NCI-H2081 (cell line): Measurements from ENCODE around the gene TNFSF15.
"Not testable (repeated sequence)": the region's sequence is repeated elsewhere in the genome, so short reads cannot be mapped to it uniquely, and the experiment has no call there.

Experiments used
- DNase-seq, 2 experiments: peaks; one replicate each; lab custom pipeline; 2025; lab: John Stamatoyannopoulos, UW

The TNFSF15 gene

GRCh38 chr9:114754581-114754980 lies 51.3 kb downstream of the TNFSF15 start:
- no peak for DNase-seq

- peak; percentile 41 to 50 for DNase-seq
Observed at GRCh38 chr9:114746591-114747346, 59.1 kb downstream of the TNFSF15 start.

DNA sequence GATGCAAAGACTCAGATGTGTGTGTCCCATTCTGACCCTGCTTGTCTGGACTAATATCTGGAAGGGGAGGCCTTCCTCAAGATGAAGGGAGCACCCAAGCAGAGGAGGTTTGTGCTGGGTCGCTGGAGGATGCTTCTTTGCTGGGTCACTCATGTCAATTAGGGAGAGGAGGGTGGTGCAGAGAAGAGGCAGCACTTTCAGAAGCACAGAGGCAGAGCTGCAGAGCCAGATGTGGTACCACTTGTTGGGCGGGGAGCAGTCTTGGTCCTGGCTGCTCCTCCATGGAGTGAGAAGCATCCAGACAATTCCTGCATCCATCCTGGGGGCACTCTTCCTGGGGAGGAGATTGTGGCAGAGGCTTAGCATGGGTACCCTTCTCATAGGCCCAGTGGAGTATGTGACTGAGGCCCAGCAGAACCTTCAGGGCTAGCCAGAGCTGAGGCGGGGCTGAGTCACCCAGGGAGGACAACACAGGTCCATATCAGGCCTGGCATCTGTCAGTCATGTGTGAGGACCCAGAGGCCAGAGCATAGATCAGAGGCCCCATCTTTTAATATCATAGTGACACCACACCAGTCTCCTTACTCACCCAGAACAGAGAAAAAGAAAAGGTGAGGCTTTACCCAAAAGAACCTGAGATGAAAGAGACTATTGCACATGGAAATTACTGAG lies 59.8 kb downstream of the TNFSF15 start:
- no peak for DNase-seq

DNA sequence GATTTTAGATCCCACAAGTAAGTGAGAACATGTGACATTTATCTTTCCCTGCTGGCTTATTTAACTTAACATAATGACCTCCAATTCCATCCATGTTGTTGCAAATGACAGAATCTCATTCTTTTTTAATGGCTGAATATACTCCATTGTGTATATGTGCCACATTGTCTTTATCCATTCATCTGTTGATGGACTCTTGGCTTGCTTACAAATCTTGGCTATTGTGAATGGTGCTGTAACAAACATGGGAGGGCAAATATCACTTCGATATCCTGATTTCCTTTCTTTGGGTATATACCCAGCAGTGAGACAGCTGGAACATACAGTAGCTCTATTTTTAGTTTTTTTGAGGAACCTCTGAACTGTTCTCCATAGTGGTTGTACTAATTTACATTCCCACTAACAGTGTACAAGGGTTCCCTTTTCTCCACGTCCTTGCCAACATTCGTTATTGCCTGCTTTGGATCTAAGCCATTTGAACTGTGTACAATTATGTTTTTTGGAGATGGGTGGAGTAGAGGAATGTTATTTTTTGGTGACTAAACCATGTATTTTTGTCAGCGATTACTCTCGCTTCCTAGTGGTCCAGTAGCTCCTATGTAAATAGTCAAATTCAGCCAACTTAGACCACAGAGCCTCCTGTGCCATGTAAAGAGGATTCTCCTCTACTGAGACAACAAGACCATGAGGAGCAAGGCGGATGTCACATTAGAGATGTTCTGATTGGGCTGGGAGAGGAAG lies 60.6 kb downstream of the TNFSF15 start:
- peak; percentile 70 to 91 for DNase-seq

- DNase-seq = no peak
Observed at GRCh38 chr9:114743446-114743845, 62.4 kb downstream of the TNFSF15 start.

DNA sequence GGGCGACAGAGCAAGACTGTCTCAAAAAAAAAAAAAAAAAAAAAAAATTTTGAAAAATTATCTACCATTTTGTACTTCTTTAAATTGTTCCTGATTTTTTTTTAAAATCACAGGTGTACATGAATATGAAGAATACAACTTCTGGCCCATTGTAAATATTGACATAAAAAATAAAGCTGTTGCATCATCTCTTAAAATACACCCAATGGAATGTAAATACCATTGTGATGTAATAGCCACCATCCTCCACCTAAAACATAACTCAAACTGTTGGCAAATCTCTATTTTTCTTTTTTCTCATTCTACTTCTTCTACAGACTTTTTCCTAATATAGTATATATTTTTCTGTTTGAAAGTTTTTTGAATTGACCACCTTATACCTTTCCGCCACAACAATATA lies 62.9 kb downstream of the TNFSF15 start:
- no peak for DNase-seq

GRCh38 chr9:114741521-114741920 lies 64.3 kb downstream of the TNFSF15 start:
- DNase-seq = not testable (repeated sequence)

DNA sequence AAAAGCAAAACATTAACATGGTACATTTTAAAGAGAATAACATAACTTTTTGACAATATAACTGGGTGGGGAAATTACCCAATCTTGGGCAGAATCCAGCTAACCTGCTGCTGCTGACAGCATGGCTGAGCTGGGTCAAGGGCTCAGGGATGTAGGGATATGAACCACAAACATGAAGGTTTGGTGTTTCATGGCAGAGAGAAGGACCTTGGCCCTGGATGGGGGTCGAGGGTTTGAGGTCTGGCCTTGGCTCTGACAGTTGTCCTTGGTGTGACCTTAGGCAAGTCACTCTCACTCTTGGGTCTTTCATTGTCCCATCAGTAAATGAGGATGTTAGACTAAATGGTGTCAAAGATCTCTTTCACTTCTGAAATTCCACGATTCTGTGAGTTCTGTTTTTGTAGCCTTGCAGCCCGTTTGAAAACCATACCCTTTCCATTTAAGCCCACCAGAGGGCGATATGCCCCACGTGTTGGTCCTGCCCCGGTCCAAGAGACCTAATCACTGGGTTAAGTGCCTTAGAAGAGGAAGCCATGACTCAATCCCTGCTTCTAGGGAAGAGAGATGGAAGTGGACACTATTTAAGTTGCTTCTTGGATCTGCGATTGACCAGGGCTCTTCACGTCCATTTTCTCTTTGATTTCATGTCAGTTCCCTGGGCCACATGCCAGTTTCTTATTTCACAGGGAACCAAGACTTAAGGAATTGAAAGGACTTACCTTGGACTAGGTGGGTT lies 67.1 kb downstream of the TNFSF15 start:
- DNase-seq = peak; percentile 53 to 66

DNA sequence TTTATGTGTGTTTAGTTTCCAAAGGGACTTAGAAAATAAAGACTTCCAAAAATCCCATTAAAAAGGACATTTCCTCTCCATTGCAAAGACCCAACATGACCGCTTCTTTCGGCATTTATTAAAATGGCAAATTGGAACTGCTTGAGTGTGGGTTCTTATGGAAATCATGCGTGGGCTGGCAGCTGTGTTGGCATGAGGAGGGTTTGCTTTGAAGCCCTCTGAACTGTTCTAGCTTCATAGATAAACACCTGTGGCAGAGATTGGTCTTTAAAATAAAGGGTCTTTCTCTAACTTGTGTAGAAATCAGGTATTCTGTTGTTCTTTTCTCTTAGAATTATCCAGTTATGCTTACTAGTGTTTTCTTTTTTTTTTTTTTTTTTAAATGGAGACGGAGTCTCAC lies 68.0 kb downstream of the TNFSF15 start:
- DNase-seq = no peak

DNA sequence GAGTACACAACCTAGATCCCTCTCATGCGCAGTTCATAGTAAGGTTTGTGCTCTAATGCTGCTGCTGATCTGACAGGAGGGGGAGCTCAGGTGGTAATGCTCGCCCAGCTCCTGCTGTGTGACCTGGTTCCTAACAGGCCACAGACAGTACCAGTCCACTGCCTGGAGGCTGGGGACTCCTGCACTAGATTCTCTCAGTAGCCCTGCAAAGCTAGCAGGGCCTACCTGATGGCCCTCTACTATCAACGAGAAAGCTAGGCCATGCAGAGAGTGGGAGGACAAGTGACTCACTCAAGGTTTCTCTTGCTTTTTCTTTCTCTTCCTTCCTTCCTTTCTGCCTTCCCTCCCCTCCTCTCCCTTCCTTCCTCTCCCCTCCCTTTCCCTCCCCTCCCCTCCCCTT lies 68.7 kb downstream of the TNFSF15 start:
- DNase-seq = no peak

DNA sequence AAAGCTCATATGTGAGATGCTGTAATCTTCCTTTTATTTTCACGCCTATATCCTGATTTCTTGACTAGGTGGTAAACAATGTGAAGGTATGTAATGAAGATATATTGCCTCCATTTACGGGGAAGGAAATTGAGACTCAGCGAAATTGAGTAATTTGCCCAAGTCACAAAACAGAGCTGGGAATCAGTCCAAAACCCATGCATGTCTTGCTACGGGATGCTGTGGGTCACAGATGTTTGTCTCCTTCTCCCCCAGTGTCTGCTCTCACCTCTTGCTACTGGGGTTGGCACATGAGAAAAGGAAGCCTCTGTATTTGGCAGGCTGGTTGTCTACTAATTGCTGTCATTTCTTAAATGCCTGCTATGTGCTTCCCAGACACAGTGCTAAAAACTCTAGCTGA lies 70.1 kb downstream of the TNFSF15 start:
- DNase-seq = no peak

- DNase-seq = not testable (repeated sequence)
Observed at GRCh38 chr9:114735139-114735538, 70.7 kb downstream of the TNFSF15 start.
